HG03097 (cell line): ENCODE measurements around the gene C14orf119.

Experiments used
- ATAC-seq: cut with Tn5 transposase; IDR thresholded peaks from one replicate; pipeline ENCODE4 v1.9.1; 2021; ENCODE audit not compliant: unreplicated experiment, low FRiP score

The C14orf119 gene, protein sequence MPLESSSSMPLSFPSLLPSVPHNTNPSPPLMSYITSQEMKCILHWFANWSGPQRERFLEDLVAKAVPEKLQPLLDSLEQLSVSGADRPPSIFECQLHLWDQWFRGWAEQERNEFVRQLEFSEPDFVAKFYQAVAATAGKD

DNA sequence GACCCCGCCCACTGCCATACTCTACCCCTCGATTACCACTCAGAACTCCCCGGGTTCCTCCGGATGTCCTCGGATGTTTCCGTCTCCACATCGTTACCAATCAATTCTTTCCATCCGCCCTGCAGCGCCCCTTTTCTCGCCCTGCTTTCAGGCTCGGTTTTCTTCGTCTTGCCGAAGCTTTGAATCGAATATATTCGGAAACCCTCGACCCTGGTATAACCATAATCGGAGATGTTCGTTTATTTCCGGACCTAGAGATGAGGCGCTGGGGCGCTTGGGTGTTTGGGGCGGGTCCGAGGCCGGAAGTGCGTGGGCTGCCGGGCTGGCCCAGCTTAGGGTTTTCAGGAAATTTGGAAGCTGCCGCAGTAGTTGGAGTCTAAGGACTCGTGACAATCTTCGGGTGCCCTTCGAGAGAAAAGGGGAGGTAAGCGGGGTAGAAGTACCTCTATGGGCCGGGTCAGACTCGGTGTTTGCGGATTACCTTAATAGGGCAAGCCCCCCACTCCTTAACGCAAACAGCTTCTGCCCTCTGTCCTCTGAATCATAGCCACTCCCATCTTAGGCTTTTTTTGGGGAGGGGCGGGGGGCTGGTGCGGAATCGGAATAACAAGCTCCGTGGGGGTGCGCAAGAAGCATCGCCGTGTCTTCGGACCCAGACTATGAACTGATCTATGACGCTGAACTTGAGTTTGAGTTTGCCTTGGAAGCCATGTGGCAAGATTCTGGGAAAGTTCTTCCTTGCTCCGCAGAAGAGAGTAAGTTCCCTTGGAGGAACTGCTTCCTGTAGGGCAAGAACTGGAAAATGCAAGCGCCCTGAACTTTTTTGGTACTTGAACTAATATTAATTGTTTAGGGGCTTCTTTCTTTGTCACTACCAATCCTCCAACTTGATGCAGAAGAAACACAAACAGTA lies at the start of gene C14orf119:
TSS of gene C14orf119 (plus strand) at position 310 of the 913 bp plus-strand sequence. CDS start 2,154 bp downstream, outside the sequence.
- peak; percentile 92 for ATAC-seq

DNA sequence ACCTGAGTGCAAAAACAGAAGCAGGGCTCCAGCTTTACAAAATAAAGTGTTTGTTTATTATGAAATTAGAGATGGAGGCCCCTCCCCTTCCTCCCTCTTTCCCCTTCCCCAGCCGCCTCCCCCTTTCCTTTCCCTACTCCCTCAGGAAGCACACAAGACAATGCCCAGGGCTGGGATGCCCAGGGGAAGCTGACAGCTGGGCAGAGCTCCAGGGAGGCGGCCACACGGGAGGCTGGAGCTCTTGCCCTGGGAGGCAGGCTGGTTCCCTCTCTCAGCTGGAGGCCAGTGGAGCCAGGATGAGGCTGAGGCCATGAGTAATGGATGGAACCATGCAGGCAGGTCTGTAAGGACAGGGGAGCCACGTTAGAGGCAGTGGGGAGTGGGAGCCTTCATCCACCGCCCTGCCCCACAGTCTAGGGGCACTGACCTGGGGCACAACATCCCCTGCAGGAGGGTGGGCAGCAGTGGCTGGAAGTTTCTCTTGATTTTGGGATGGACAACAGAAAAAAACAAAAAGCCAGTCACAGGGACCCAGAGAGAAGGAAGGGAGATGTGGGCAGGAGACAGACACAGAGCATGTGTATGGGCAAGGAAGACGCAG lies 48.2 kb upstream of the C14orf119 start:
- no peak for ATAC-seq

DNA sequence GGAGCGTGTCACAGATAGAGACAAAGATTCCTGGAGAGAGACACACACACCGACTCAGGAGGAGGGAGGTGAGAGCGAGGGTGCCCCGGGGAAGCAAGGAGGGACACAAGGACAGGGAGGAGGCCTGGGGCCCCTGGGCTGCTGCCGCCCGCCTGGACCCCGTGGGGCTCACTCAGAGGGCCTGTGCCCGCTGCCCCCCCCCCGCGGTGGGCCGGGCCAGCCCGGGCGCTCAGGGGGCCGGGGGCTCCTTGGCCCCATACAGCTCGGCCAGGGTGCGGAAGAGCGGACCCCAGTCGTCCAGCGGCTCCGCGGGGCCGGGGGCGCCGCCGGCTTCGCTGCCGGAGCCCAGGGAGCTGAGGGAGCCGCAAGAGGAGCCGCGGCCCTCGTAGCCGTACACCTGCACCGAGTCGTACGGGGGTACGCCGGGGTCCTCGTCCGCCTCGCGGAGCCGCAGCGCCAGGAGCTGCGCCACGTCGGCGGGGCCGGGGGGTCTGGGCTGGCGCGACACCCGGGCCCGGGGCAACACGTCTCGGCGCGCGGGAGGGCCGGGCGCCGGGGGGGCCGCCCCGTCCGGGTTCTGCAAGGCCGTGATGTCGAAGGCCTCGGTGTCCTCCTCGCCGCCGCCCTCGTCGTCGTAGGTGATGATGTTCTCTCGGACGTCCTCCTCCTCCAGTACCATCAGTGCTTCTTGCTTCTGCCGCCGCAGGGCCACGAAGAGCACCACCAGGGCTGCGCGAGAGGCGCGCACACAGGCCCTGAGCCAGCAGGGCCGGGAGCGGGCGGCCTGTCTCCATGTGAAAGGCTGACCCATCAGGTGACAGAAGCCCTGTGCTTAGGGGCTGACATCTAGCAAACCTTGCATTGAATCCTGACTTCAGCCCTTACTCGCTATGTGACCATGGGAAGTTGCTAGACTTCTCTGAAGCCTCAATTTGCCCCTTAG lies 47.3 kb upstream of the C14orf119 start:
- ATAC-seq: no peak

DNA sequence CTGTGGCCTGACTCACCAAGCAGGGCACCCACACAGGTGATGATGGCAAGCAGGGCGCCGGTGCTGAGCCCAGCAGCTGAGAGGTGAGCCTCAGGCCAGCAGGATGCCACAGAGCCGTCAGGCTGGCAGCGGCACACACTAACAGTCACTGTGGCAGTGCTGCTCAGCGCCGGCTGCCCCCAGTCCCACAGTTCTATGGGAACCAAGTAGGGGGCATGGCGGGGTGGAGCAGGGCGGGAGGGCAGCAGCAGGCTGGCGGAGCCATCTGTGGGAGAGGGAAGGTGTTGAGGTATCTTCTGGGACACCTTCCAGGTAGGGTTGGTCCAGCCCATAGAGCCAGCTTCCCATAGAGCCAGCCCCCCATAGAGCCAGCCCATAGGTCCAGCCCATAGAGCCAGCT lies 46.3 kb upstream of the C14orf119 start:
- ATAC-seq: no peak

DNA sequence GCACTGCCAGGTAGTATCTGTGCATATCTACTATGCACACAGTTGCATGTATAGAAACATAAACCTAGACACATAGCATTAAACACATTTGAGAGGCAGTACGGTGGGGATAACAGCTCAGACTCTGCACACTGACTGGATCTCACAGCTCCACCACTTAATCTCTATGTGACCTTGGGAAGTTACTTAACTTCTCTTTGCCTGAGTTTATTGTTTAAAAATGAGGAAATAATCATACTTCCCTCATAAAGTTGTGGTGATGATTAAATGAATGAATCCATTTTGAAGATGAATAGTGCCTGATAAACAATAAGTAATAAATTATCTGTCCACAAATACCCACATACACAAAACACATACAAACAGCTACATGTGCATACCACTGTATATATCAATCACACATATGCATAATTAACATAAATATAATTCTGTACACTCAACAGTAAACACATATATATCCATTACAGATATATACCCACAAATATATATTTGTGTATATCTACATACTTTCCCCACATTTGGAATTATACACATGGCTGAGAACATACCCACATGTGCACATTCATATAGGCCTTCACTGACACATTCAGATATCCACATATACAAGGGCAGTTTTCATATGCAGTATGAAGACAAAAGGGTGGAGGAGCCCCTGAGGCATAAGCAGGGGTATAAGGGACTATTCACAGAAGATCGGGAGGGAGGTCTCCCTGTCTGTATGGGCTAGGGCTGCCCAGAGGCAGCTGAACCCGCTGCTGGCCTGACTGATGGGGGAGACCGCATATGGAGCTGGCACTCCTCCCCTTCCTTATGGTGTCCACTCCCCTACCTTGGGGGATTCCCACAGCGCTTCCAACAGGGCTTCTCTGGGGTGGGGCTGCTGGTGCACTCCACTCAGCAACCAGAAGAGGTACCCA lies 43.9 kb upstream of the C14orf119 start:
- no peak for ATAC-seq

DNA sequence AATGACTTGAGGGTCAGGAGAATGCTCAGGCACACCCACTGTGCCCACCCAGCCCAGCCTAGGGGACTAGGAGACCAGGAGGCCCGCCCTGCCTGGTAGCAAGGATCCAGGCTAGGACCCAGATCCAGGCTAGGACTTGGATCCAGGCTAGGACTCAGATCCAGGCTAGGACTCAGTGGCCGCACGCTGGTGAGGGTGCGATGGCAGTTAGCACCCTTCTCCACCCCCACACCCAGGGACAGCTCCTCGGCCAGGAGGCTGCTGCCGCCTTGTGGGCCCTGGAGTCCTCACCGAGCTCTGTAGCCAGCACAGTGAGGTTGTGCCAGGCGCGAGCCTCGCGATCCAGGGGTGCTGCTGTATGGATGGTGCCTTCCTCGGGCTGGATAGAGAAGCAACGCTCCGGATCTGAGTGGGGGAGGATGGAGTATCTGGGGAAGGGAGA lies 43.1 kb upstream of the C14orf119 start:
- no peak for ATAC-seq

DNA sequence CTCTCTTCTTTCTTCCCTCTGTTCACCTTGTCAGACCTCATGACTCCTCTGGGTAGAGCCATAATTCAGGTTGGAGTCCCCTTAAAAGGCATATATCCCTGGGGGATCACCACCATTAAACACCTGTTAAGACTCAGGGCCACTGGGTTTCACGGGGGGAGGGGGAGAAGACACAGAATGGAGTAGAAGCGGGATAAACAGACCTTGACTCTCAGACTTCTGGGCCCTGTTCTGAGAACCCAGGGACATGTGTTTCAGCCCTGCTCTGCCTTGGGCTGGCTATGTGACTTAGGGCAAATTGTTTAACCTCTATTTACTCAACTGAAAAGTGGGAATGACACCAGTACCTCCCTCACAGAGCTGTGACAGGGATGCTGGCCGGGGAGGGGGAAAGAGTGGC lies 42.6 kb upstream of the C14orf119 start:
- ATAC-seq: no peak

DNA sequence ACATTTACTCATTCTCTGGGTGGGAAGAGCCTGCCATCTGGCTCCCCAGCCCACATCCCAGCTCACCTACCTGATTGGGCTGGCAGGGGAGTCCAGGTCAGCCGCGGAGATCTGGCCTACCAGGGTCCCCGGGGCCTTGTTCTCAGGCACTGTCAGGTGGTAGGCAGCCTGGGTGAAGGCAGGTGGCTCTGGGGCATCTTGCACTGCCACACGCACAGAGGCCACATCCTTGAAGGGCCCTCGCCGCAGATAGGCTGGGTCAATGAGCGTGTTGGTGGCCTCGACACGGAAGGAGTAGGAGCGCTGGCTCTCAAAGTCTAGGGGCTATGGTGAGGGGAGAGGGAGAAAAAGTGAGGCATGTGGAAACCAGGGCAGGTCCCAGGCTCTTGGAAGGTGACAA lies 41.9 kb upstream of the C14orf119 start:
- no peak for ATAC-seq

DNA sequence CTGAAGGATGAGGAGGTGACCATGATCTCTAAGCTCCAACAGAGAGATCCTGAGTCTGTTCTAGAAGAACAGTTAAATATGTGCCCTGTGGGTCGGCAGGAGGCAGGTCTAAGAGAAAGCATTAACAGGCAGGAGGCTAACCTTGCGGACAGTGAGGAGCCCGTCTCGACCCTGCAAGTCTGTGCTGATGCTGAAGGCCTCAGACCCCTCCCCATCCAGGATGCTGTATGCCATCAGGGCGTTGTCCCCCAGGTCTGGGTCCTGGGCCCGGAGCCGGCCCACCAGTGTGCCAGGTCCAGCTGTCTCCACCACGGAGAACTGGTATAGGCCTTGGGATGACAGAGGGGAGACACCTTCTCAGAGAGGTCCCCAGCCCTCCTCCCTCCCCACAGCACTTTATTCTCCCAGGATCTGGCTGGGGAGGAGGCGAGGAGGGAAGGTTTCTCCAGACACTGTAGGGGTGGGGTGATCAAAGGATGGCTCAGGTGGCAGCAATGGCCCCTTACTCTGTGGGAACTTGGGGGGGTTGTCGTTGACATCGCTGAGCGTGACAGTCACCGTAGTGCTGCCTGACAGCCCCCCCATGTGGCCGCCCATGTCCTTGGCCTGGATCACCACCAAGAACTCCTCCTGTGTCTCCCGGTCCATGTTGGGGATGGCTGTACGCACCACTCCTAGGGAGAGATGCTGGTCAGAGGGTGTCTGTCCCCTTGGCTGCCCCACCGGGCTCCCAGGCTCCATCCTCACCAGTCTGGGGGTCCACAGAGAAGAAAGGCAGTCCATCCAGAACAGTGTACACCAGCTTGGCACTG lies 41.1 kb upstream of the C14orf119 start:
- no peak for ATAC-seq

DNA sequence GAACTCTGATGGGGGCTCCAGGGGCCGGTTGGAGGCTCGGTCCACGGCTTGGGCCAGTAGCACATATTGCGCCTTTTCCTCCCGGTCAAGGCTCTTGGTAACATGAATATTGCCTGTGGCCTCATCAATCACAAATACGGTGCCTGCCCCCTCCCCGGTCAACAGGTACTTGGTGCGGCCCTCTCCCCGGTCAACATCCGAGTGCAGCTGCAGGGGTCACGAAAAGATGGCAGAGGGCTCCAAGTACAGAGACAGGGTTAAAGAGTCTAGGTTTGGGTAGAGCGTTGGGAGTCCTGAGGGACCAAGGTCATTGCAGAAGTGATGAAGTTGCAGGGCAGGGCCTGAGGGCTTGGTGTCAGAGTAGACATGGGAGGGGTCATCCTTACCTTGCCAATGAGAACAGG lies 40.2 kb upstream of the C14orf119 start:
- ATAC-seq: no peak

DNA sequence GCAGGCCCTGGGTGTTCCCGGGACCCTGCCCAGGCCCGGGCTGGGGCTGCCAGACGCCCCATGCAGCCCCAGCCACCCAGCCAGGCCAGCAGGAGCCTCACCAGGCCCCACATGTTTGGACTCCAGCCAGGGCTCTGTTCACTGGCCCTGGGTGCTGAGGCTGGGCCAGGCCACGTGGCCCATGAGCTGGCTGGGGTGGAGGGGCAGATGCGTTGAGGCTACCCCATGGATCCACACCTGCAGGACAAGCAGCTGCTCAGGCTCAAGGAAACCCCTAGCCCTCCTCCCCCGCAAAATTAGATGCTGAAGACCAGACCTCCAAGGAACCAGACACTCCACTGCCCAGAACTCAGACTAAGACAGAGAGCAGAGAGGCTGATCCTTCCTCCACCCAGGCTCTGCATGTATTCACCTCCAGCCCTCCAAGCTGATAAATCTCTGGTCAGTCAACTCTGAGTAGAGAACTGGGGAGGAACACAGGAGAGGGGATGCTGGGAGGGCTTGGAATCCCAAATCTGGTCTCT lies 39.6 kb upstream of the C14orf119 start:
- no peak for ATAC-seq

DNA sequence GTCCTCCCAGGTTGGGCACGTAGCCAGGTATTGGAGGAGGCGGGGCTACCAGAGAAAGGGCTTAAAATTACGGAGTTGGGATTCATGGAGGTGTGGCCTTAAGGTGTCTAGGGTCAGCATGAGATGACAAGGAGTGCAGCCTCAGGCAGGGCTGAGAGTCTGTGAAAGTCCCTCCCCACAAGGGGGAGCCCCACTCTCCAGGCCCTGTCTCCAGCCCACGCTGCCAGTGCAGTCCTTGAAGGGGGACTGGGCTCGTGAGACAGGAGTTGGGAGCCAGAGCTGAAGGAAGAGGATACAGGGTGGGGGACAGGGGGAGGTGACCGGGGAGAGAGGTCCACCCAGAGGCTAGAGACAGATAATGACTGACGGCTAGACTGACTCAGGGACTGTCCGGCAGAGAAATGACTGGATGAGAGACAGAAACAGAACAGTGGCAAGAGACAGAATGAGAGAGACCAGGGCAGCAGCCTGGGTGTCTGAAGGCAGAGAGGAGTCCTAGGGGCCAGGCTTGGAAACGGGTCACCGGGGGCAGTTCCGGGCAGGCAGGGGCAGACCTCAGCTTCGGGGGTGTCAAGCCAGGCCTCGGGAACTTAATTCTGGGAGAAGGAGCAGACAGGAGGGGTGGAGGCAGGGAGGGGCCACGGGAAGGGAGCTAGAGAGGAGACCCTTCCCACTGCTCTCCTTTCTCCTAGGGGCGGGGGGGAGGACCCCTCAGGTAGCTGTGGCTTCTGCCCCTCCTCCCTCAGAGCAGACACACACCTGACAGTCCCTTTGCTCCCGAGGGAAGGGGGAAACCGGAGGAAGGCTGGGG lies 39.0 kb upstream of the C14orf119 start:
- ATAC-seq: no peak

DNA sequence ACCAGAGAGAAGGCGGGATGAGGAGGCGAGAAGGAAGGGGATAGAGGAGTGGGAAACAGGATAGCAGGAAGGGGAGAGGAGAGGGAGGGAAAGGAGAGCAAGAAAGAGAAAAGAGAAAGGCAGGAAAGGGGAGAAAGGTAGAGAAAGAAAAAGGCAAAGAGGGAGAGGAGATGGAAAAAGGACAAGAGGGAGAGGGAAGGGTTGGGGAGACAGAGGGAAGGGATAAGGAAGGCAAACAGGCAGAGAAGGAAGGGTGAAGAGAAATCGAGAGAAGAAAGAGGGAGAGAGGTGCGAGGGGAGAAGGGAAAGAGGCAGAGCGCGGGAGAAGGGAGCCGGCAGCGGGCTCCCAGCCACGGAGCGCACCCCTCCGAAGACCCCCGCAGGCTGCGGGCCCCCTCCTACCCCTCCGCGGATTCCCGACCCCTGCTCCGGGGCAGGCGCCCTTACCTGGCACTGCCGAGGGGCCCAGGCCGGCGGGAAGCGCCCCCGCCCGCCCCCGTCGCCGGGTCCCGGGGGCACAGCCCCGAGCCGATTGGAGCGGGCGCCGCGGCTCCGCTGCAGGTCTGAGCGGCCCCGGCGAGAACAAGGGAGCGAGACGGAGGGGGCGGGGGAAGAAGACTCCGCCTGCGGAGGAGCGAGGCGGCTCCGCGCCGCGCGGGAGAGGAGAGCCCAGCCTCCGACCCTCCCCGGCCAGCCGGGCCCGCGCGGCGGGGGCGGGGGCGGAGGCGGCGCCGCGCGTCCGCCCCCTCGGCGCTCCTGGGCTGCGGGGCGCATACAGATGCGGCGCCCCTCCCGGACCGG lies 38.1 kb upstream of the C14orf119 start, which contains the start of gene CDH24:
TSS of gene CDH24 (minus strand) at position 565 of the 801 bp plus-strand sequence. CDS start 1,787 bp downstream, outside the sequence.
- peak; percentile 33 for ATAC-seq

DNA sequence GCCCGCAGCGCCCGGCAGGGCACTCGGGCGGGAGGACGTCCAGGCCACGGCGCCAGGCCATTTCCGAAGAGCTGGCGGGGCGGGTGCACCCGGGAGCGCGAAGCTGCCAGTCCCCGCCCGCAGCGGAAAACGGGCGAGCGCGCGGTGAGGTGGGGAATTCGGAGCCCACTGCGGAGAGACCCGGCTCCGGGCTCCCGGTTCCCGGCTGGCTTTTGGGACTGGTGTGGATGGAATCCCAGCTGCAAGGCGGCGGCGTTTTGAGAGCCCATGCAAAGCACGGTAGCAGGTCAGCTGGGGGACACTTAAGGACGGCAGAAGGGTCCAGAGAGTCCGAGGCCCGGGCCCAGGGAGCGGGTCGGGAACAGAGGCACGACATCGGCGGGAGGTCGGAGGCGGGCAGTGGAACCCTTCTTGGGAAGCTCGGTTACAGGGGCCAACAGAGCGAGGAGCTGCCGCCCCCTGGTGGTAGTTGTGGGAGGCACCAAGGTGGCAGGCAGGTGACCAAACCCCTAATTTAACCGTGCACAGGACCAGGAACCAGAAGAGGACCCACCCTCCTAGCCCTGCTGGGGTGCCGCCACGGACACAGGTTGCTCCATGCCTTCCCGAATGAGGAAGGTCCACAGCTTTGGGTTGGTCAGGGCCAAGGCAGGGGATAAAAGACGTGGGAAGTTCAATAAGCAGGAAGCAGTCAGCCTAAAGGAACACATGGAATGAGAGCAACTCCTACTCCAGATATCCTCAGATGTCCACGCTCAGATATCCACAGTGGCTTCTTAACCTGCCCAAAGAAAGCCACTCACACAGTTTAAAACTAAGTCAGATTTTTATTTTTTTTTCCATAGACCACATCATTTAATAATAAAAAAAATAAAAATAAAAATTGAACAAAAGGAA lies 37.3 kb upstream of the C14orf119 start:
- ATAC-seq: peak; percentile 56

DNA sequence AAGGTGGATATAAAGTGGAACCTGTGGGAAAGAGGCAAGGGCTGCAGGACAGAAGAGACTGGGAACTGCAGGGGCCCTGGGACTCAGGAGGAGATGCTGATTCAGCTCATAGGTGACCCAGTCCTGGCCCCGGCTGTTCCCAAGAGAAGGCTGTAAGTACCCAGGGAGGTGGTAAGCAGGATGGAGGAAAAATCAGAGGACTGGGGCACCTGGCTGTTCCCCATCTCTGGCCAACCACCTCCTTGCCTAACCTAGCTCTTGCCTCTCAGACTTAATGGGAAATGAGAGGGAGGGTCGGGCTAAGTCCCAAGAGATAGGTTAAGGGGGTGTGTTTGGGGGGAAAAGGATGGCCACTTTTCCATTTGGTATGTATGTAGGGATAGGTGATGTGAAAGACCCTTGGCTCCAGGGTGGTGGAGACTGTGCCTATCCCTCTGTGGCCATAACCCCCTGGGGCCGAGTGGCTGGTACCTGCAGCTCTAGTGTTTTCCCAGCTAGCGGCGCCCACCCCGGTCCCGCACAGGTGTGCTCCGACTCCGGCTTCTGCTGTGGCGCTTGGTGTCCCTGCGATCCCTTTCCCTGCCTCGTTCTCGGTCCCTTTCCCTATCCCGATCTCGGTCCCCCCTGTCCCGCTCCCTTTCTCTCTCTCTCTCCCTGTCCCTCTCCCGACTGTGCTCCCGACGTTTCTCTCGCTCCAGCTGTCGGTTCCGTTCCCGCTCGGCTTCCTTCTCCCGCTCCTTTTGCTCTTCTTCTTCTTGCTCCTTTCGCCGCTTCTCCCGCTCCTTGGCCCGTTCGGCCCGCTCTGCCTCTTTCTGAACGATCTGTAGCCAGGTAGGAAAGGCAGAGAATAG lies 36.4 kb upstream of the C14orf119 start:
- no peak for ATAC-seq
